Trophoblast cell (in vitro differentiated cells and primary cell): ENCODE measurements around the gene RRP8.
A peak's percentile ranks its signal among the peaks of the same experiment; 100 is the strongest.

Source experiments
- DNase-seq, 2 donors: peaks; one replicate each; pipeline ENCODE4 v3.0.0-alpha.2; 2016
- H2AFZ ChIP-seq: 2 replicates; pipeline ENCODE4 v1.6.1; 2013; ENCODE audit warnings: low read length, moderate library complexity, mild to moderate bottlenecking; ENCODE audit not compliant: insufficient read depth, poor library complexity
- H2AK5ac ChIP-seq: 2 replicates; pipeline ENCODE4 v1.6.1; 2013; ENCODE audit warnings: mild to moderate bottlenecking, low read length
- H2BK120ac ChIP-seq: 2 replicates; pipeline ENCODE4 v1.6.1; 2013; ENCODE audit warnings: low read length, mild to moderate bottlenecking, moderate library complexity; ENCODE audit not compliant: insufficient read depth, poor library complexity
- H2BK12ac ChIP-seq: 2 replicates; pipeline ENCODE4 v1.6.1; 2013; ENCODE audit warnings: mild to moderate bottlenecking, low read length, moderate library complexity
- H2BK5ac ChIP-seq: 2 replicates; pipeline ENCODE4 v1.6.1; 2013; ENCODE audit warnings: low read length, low read depth, moderate library complexity, mild to moderate bottlenecking; ENCODE audit not compliant: poor library complexity
- H3K14ac ChIP-seq: 2 replicates; pipeline ENCODE4 v1.6.1; 2013; ENCODE audit warnings: mild to moderate bottlenecking, low read length
- H3K18ac ChIP-seq: 2 replicates; pipeline ENCODE4 v1.6.1; 2013; ENCODE audit warnings: mild to moderate bottlenecking, low read length
- H3K23ac ChIP-seq: 2 replicates; pipeline ENCODE4 v1.6.1; 2013; ENCODE audit warnings: low read length
- H3K27ac ChIP-seq: 2 replicates; pipeline ENCODE4 v1.5.1; 2013; ENCODE audit warnings: low read depth, mild to moderate bottlenecking, inconsistent platforms, low read length, moderate library complexity
- H3K27me3 ChIP-seq: 2 replicates; pipeline ENCODE4 v1.6.1; 2013; ENCODE audit warnings: inconsistent platforms, mild to moderate bottlenecking, low read length, moderate library complexity; ENCODE audit not compliant: insufficient read depth
- H3K36me3 ChIP-seq, 2 experiments: 1 replicate in 1 of 2; 2 replicates in 1 of 2; pipeline ENCODE4 v1.6.1; 2013; ENCODE audit warnings: low read length in 2 of 2, mild to moderate bottlenecking in 2 of 2, moderate library complexity in 1 of 2; ENCODE audit not compliant: insufficient read depth in 2 of 2, control insufficient read depth in 1 of 2
- H3K4ac ChIP-seq: 2 replicates; pipeline ENCODE4 v1.6.1; 2013; ENCODE audit warnings: low read depth, mild to moderate bottlenecking, low read length, moderate library complexity
- H3K4me1 ChIP-seq, 2 experiments: 1 replicate in 1 of 2; 2 replicates in 1 of 2; pipeline ENCODE4 v1.6.1; 2013; ENCODE audit warnings: low read length in 2 of 2, mild to moderate bottlenecking in 2 of 2, moderate library complexity in 1 of 2; ENCODE audit not compliant: insufficient read depth in 2 of 2, control insufficient read depth in 1 of 2
- H3K4me2 ChIP-seq: 2 replicates; pipeline ENCODE4 v1.6.1; 2013; ENCODE audit warnings: inconsistent platforms, mild to moderate bottlenecking, low read length, moderate library complexity
- H3K4me3 ChIP-seq: 2 replicates; pipeline ENCODE4 v1.5.1; 2013; ENCODE audit warnings: mild to moderate bottlenecking, low read depth, low read length, inconsistent platforms
- H3K79me1 ChIP-seq: one replicate; pipeline ENCODE4 v1.6.1; 2013; ENCODE audit warnings: low read length
- H3K79me2 ChIP-seq: 2 replicates; pipeline ENCODE4 v1.6.1; 2013; ENCODE audit warnings: low read length, mild to moderate bottlenecking; ENCODE audit not compliant: control insufficient read depth, insufficient read depth, poor library complexity
- H3K9ac ChIP-seq: 2 replicates; pipeline ENCODE4 v1.6.1; 2013; ENCODE audit warnings: mild to moderate bottlenecking, low read length
- H3K9me3 ChIP-seq: 2 replicates; pipeline ENCODE4 v1.6.1; 2013; ENCODE audit warnings: low read depth, mild to moderate bottlenecking, control low read depth, inconsistent platforms, low read length; ENCODE audit not compliant: insufficient read depth
- H4K12ac ChIP-seq: 2 replicates; pipeline ENCODE4 v1.6.1; 2013; ENCODE audit warnings: low read depth, mild to moderate bottlenecking, low read length, moderate library complexity
- H4K8ac ChIP-seq: 2 replicates; pipeline ENCODE4 v1.6.1; 2013; ENCODE audit warnings: low read depth, mild to moderate bottlenecking, low read length, moderate library complexity
- H4K91ac ChIP-seq: one replicate; pipeline ENCODE4 v1.6.1; 2013; ENCODE audit warnings: low read depth, mild to moderate bottlenecking, low read length, moderate library complexity
- WGBS: extraction: QIAGEN DNeasy Blood & Tissue Kit; methylation state at CpG from one replicate; pipeline ENCODE4 v1.1.7; 2013; ENCODE audit warnings: missing lambda C conversion rate; ENCODE audit not compliant: insufficient read length, insufficient coverage; ENCODE audit errors: extremely low coverage; 5-methylcytosine and 5-hydroxymethylcytosine counted together

RRP8 gene

DNA sequence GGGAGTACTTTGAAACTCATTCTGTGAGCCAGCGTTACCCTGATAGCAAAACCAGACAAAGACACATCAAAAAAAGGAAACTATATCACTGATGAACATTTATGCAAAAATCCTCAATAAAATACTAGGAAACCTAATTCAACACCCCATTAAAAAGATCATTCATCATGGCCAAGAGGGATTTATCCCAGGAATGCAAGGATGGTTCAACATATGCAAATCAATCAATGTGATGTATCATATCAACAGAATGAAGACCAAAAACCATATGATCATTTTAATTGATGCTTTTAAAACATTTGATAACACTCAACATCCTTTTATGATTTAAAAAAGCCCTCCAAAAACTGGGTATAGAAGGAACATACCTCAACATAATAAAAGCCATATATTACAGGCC, 19.8 kb downstream of the RRP8 start:
- Histone ChIP-seq H3K4ac (no peak overlapping the region), H4K8ac (no peak overlapping the region), H4K12ac (no peak overlapping the region), H2BK12ac (no peak overlapping the region), H3K4me3 (no peak overlapping the region), H3K4me2 (no peak overlapping the region), H2BK5ac (no peak overlapping the region), H2BK120ac (no peak overlapping the region), H4K91ac (no peak overlapping the region), H3K4me1 (no peaks in the 10 kb centered on the region), H3K27me3 (no peaks in the 10 kb centered on the region), H3K23ac (no peak overlapping the region), H3K9ac (no peak overlapping the region), H3K27ac (no peak overlapping the region), H2AFZ (no peak overlapping the region), H3K9me3 (no peaks in the 10 kb centered on the region), H3K36me3 (peaks cover 0 to 2% of the 10 kb centered on the region in 2 experiments), H3K14ac (no peak overlapping the region), H2AK5ac (no peak overlapping the region), H3K79me1 (no peaks in the 10 kb centered on the region), H3K79me2 (peaks cover 2% of the 10 kb centered on the region), H3K18ac (no peak overlapping the region)
- DNase-seq = no peak
- WGBS = no CpG with 5 or more reads among the region's 1 CpG

DNA sequence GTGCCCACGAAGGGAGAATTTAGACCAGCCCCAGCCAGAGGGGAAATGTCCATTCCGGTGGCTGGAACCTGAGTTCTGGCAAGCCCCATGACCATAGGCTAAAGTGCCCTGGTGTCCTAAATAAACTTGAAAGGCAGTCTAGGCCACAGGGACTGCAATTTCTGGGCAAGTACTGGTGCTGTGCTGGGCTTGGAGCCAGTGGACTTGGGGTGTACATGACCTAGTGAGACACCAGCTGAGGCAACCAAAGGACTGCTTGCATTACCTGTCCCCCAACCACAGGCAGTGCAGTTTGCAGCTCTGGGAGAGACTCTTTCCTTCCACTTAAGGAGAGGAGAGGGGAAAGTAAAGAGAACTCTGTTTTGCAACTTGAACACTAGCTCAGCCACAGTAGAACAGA, 23.7 kb downstream of the RRP8 start:
- Histone ChIP-seq H4K8ac (no peak overlapping the region), H3K27ac (no peak overlapping the region), H3K79me1 (peaks cover 2% of the 10 kb centered on the region), H3K4me1 (peaks cover 4 to 8% of the 10 kb centered on the region in 2 experiments), H3K18ac (no peak overlapping the region), H4K91ac (no peak overlapping the region), H3K4me3 (no peak overlapping the region), H4K12ac (no peak overlapping the region), H2AFZ (no peak overlapping the region), H2BK12ac (no peak overlapping the region), H3K36me3 (peaks cover 0 to 2% of the 10 kb centered on the region in 2 experiments), H3K9ac (no peak overlapping the region), H2BK120ac (no peak overlapping the region), H3K79me2 (no peaks in the 10 kb centered on the region), H3K4ac (no peak overlapping the region), H3K14ac (no peak overlapping the region), H3K9me3 (no peaks in the 10 kb centered on the region), H2BK5ac (no peak overlapping the region), H3K23ac (no peak overlapping the region), H3K27me3 (no peaks in the 10 kb centered on the region), H3K4me2 (no peak overlapping the region), H2AK5ac (no peak overlapping the region)
- no peak for DNase-seq
- WGBS = no CpG with 5 or more reads among the region's 2 CpGs

DNA sequence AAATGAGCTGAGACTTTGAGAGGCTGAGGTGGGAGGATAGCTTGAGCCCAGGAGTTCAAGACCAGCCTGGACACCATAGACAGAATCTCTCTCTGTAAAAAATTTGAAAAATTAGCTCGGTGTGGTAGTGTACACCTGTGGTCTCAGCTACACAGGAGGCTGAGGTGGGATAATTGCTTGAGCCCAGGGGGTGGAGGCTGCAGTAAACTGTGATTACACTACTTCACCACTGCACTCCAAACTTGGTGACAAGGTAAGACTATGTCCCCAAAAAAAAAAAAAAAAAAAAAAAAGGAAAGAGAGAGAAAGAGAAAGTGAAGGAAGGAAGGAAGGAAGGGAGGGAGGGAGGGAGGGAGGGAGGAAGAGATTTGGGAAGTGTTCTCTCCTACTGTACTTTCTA, 25.3 kb downstream of the RRP8 start:
- Histone ChIP-seq H2BK120ac (no peak overlapping the region), H3K4ac (no peak overlapping the region), H3K4me2 (no peak overlapping the region), H2BK12ac (no peak overlapping the region), H3K14ac (no peak overlapping the region), H3K36me3 (peaks cover 0 to 2% of the 10 kb centered on the region in 2 experiments), H3K79me2 (no peaks in the 10 kb centered on the region), H2AK5ac (no peak overlapping the region), H3K4me1 (peaks cover 4 to 8% of the 10 kb centered on the region in 2 experiments), H3K9me3 (no peaks in the 10 kb centered on the region), H3K27ac (no peak overlapping the region), H3K9ac (no peak overlapping the region), H3K4me3 (no peak overlapping the region), H3K18ac (no peak overlapping the region), H4K91ac (no peak overlapping the region), H3K23ac (no peak overlapping the region), H4K8ac (no peak overlapping the region), H4K12ac (no peak overlapping the region), H3K27me3 (no peaks in the 10 kb centered on the region), H3K79me1 (peaks cover 2% of the 10 kb centered on the region), H2AFZ (no peak overlapping the region), H2BK5ac (no peak overlapping the region)
- no peak for DNase-seq
- no CpG with 5 or more reads among the region's 1 CpG for WGBS

DNA sequence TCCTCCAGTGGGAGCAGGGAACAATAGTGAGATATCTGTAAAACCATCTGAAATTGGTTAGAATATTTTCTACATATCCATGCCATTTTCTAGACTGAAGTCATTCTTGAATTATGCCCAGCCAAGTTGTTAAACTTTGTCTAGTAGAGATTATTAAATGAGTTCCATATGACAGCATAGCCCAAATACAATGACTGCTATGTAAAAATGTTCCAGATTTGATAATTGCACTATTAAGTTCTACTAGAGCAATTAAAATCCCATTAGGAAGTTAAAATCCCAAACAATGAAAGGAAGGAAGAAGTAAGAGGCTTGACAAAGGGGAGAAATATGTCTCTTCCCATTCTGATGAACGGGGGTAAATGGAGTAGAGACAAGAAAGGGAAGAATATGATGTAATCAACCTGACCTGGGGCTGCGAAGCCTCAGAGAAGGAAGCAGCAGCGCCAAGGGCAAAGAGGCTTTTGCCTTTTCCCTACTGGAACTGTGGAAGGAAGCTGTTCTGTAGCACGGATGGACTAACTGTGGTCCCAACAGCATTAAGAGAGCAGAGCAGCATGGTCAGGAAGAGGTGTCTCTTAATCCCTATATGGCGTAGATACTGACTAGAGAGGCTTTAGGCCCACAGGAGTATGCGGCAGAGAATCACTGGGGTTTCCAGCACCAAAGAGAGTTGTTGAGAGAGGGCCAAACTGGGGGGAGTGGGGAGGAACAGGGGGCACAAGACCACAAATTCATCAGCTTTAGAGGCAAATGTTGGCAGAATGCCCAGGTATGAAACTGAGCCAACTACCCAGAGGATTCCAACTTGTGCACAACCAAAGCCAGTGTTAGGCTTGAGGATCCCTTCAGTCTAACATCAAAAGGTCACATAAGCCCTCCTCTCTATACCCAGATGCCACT, 26.7 kb downstream of the RRP8 start:
- H2AFZ ChIP-seq = no peak overlapping the region
- H2BK5ac ChIP-seq = no peak overlapping the region
- H4K8ac ChIP-seq = no peak overlapping the region
- no peak overlapping the region for H3K9ac ChIP-seq
- H3K4me2 ChIP-seq = no peak overlapping the region
- no peaks in the 10 kb centered on the region for H3K79me2 ChIP-seq
- no peak overlapping the region for H2BK12ac ChIP-seq
- no peak overlapping the region for H2BK120ac ChIP-seq
- no peak overlapping the region for H3K23ac ChIP-seq
- no peaks in the 10 kb centered on the region for H3K9me3 ChIP-seq
- no peak overlapping the region for H3K4ac ChIP-seq
- H4K12ac ChIP-seq = no peak overlapping the region
- no peak overlapping the region for H4K91ac ChIP-seq
- no peaks in the 10 kb centered on the region for H3K27me3 ChIP-seq
- no peak overlapping the region for H3K4me3 ChIP-seq
- H3K36me3 ChIP-seq = peaks cover 0 to 2% of the 10 kb centered on the region in 2 experiments
- H3K4me1 ChIP-seq = peaks cover 4 to 8% of the 10 kb centered on the region in 2 experiments
- no peak overlapping the region for H3K18ac ChIP-seq
- WGBS = no CpG with 5 or more reads among the region's 6 CpGs
- no peak overlapping the region for H3K14ac ChIP-seq
- H3K27ac ChIP-seq = no peak overlapping the region
- peaks cover 2% of the 10 kb centered on the region for H3K79me1 ChIP-seq
- H2AK5ac ChIP-seq = no peak overlapping the region
- peak in 1 of 2 donors; percentile 29 for DNase-seq
